Stimulated activated CD8-positive, alpha-beta memory T cell treated with anti-CD3 and anti-CD28 coated beads, Interleukin-12 subunit alpha, Interleukin-12 subunit beta, amount 100 ng/mL, for 24 hours (primary cell): ENCODE data around the gene IL17C.
"Not testable (repeated sequence)": the region's sequence is repeated elsewhere in the genome, so short reads cannot be mapped to it uniquely, and the experiment has no call there.

Experiments used
- DNase-seq: peaks from one replicate; pipeline ENCODE4 v3.0.0-alpha.2; 2020; ENCODE audit errors: extremely low read depth

IL17C gene

GRCh38 chr16:88638323-88639230, at the start of gene IL17C:
Gene IL17C, plus strand, starts transcription at chr16:88638572. Its CDS starts 70 bp downstream, at chr16:88638642.
- DNase-seq = no peak

- no peak for DNase-seq
These were observed 49.6 kb upstream of the IL17C start for GRCh38 chr16:88588754-88589153.

GRCh38 chr16:88589441-88589840, 48.9 kb upstream of the IL17C start:
- DNase-seq = no peak

GRCh38 chr16:88591577-88592021, 46.8 kb upstream of the IL17C start:
- DNase-seq = no peak

- DNase-seq = no peak
These were observed 45.3 kb upstream of the IL17C start for GRCh38 chr16:88593061-88593460.

GRCh38 chr16:88593489-88593888, 44.9 kb upstream of the IL17C start:
- DNase-seq = no peak

- DNase-seq = no peak
These were observed 44.5 kb upstream of the IL17C start for GRCh38 chr16:88593910-88594309.

- DNase-seq = no peak
These were observed 43.3 kb upstream of the IL17C start for GRCh38 chr16:88595101-88595500.

GRCh38 chr16:88595921-88596320, 42.5 kb upstream of the IL17C start:
- DNase-seq = no peak

- no peak for DNase-seq
These were observed 41.9 kb upstream of the IL17C start for GRCh38 chr16:88596483-88596882.

- no peak for DNase-seq
These were observed 40.4 kb upstream of the IL17C start for GRCh38 chr16:88597856-88598491.

GRCh38 chr16:88599092-88599733, 39.2 kb upstream of the IL17C start:
- DNase-seq = no peak

GRCh38 chr16:88599825-88600538, 38.4 kb upstream of the IL17C start:
- no peak for DNase-seq

- no peak for DNase-seq
These were observed 37.9 kb upstream of the IL17C start for GRCh38 chr16:88600539-88600896.

- no peak for DNase-seq
These were observed 36.9 kb upstream of the IL17C start for GRCh38 chr16:88601313-88602036.

- no peak for DNase-seq
These were observed 36.3 kb upstream of the IL17C start for GRCh38 chr16:88602091-88602490.

- no peak for DNase-seq
These were observed 32.9 kb upstream of the IL17C start for GRCh38 chr16:88605186-88606147.

- DNase-seq = no peak
These were observed 32.1 kb upstream of the IL17C start for GRCh38 chr16:88606148-88606757.

- no peak for DNase-seq
These were observed 30.3 kb upstream of the IL17C start for GRCh38 chr16:88608076-88608475.

GRCh38 chr16:88609426-88609825, 28.9 kb upstream of the IL17C start:
- DNase-seq = not testable (repeated sequence)
